Measurements from ENCODE around the gene TRIM46.

Gene TRIM46

GRCh38 chr1:155173478-155174323, at the start of gene TRIM46:
TRIM46 (plus strand) TSS chr1:155173849; CDS start chr1:155173967, 118 bp downstream.
- H3K4me3 Mint-ChIP-seq = peak within 1 kb of the TSS; percentile 94
- peak within 1 kb of the TSS; percentile 92 for H3K27ac Mint-ChIP-seq
- H3K36me3 Mint-ChIP-seq (ENCODE audit: low read depth) = peaks cover 21% of the 10 kb centered on the region
- peak; percentile 59 for DNase-seq
- peaks cover 14% of the 10 kb centered on the region for H3K27me3 Mint-ChIP-seq (ENCODE audit: low read depth, poor library complexity)
- H3K4me1 Mint-ChIP-seq = peaks cover 46% of the 10 kb centered on the region
- H3K9me3 Mint-ChIP-seq = no peaks in the 10 kb centered on the region
- no peak for TF ChIP-seq CTCF (IDR thresholded peaks at IDR 0.05)

- H3K9me3 Mint-ChIP-seq = no peaks in the 10 kb centered on the region
- no peak overlapping the region for H3K4me3 Mint-ChIP-seq
- DNase-seq = no peak
- TF ChIP-seq CTCF (IDR thresholded peaks at IDR 0.05) = no peak
- H3K4me1 Mint-ChIP-seq = peaks cover 61% of the 10 kb centered on the region
- peak overlapping the region; percentile 38 for H3K27ac Mint-ChIP-seq
- peaks cover 41% of the 10 kb centered on the region for H3K27me3 Mint-ChIP-seq (ENCODE audit: low read depth, poor library complexity)
- no peaks in the 10 kb centered on the region for H3K36me3 Mint-ChIP-seq (ENCODE audit: low read depth)
Observed at GRCh38 chr1:155124503-155125463, 48.9 kb upstream of the TRIM46 start.

- peak overlapping the region; percentile 68 for H3K4me3 Mint-ChIP-seq
- no peak overlapping the region for H3K27ac Mint-ChIP-seq
- peaks cover 64% of the 10 kb centered on the region for H3K4me1 Mint-ChIP-seq
- H3K36me3 Mint-ChIP-seq (ENCODE audit: low read depth) = no peaks in the 10 kb centered on the region
- no peaks in the 10 kb centered on the region for H3K9me3 Mint-ChIP-seq
- no peak for DNase-seq
- no peak for TF ChIP-seq CTCF (IDR thresholded peaks at IDR 0.05)
- H3K27me3 Mint-ChIP-seq (ENCODE audit: low read depth, poor library complexity) = peaks cover 39% of the 10 kb centered on the region
Observed at GRCh38 chr1:155125511-155125945, 48.1 kb upstream of the TRIM46 start.

- no peak overlapping the region for H3K27ac Mint-ChIP-seq
- no peaks in the 10 kb centered on the region for H3K9me3 Mint-ChIP-seq
- peaks cover 4% of the 10 kb centered on the region for H3K36me3 Mint-ChIP-seq (ENCODE audit: low read depth)
- H3K4me3 Mint-ChIP-seq = peak overlapping the region; percentile 85
- no peak for TF ChIP-seq CTCF (IDR thresholded peaks at IDR 0.05)
- DNase-seq = peak; percentile 64
- H3K4me1 Mint-ChIP-seq = peaks cover 70% of the 10 kb centered on the region
- peaks cover 37% of the 10 kb centered on the region for H3K27me3 Mint-ChIP-seq (ENCODE audit: low read depth, poor library complexity)
Observed at GRCh38 chr1:155125946-155126555, 47.6 kb upstream of the TRIM46 start.

- H3K36me3 Mint-ChIP-seq (ENCODE audit: low read depth) = peaks cover 10% of the 10 kb centered on the region
Observed at GRCh38 chr1:155126556-155127104, 47.0 kb upstream of the TRIM46 start.

More at GRCh38 chr1:155126556-155127104, 47.0 kb upstream of the TRIM46 start:
- H3K27ac Mint-ChIP-seq = peak overlapping the region; percentile 91
- TF ChIP-seq CTCF (IDR thresholded peaks at IDR 0.05) = no peak
- peaks cover 35% of the 10 kb centered on the region for H3K27me3 Mint-ChIP-seq (ENCODE audit: low read depth, poor library complexity)
- no peaks in the 10 kb centered on the region for H3K9me3 Mint-ChIP-seq
- peaks cover 75% of the 10 kb centered on the region for H3K4me1 Mint-ChIP-seq
- H3K4me3 Mint-ChIP-seq = peak overlapping the region; percentile 85
- DNase-seq = peak; percentile 61

All from nephron progenitor cell (in vitro differentiated cells).